Right lobe of liver (tissue), 6 donors: ENCODE data around the gene POU4F3. TPM values are rescaled to one million over a fixed set of nuclear protein-coding genes. Genes with fewer than 3 reads are reported as not detected.
"Not testable (repeated sequence)": the region's sequence is repeated elsewhere in the genome, so short reads cannot be mapped to it uniquely, and the experiment has no call there.

Source experiments
- ATAC-seq, 4 donors: fragments of 200-7000 bp; cut with Tn5 transposase; one replicate each; pipeline ENCODE4 v1.9.1; 2020; ENCODE audit warnings: mild to moderate bottlenecking in 4 of 4, moderate library complexity in 4 of 4
- DNase-seq, 3 donors: peaks; one replicate each; pipeline ENCODE4 v3.0.0-alpha.2; 2020
- H3K27ac ChIP-seq, 3 donors: fragments of 200-600 bp; one replicate each; pipeline ENCODE4 v1.8.0; 2022
- H3K27me3 ChIP-seq, 2 donors: fragments of 200-600 bp; one replicate each; pipeline ENCODE4 v1.8.0; 2022
- H3K36me3 ChIP-seq, 4 donors: fragments of 200-600 bp; sonication (generic) in 1 of 4; one replicate each; pipeline versions ENCODE4 v1.5.1 to v1.8.0; 2017 to 2022; ENCODE audit warnings: control low read depth in 1 of 4
- H3K4me1 ChIP-seq, 4 donors: fragments of 200-600 bp; sonication (generic) in 1 of 4; one replicate each; pipeline versions ENCODE4 v1.5.1 to v1.8.0; 2017 to 2022; ENCODE audit warnings: control low read depth in 1 of 4
- H3K4me3 ChIP-seq, 3 donors: fragments of 200-600 bp; one replicate each; pipeline ENCODE4 v1.8.0; 2022
- H3K9me3 ChIP-seq, 4 donors: fragments of 200-600 bp; sonication (generic) in 1 of 4; one replicate each; pipeline versions ENCODE4 v1.5.1 to v1.8.0; 2017 to 2022; ENCODE audit warnings: control low read depth in 1 of 4
- POLR2A ChIP-seq: fragments of 450-650 bp; IDR thresholded peaks from one replicate; pipeline ENCODE4 v1.6.1; 2017; ENCODE audit warnings: antibody characterized with exemption, mild to moderate bottlenecking
- WGBS: methylation state at CpG from one replicate; pipeline ENCODE4 v1.1.6; 2018; ENCODE audit warnings: low coverage, low lambda C conversion rate; ENCODE audit not compliant: insufficient coverage; ENCODE audit errors: missing lambda C conversion rate; 5-methylcytosine and 5-hydroxymethylcytosine counted together
- intact Hi-C, 2 donors: fragments of 100-400 bp; cut with DNase I; formaldehyde crosslinking; loops; one replicate each; pipeline versions ENCODE4 v1.11.2 to v1.14.1; 2022
- long read RNA-seq: library from polyadenylated mRNA; unstranded; transcript quantifications from one replicate; pipeline ENCODE4 v2.0.0, GENCODE V29; 2019
- total RNA-seq, 6 experiments: library from RNA; depleted of rRNA in 2 of 6; stranded (reverse); fragments of >200 nt in 2 of 6; fragmentation: NEBNext Ultra II Directional in 3 of 6; extraction: Animal tissue kit (Norgen Biotek cat#: 25700) in 3 of 6; gene quantifications; one replicate each; pipeline versions ENCODE4 v1.1.0 to v1.2.4, GENCODE V29; 2016 to 2023
- TF ChIP-seq, protein P1 (sequence below), 4 donors: fragments of 200-600 bp in 3 of 4; fragments of 450-650 bp in 1 of 4; IDR thresholded peaks; one replicate each; pipeline versions ENCODE4 v1.5.1 to v1.8.0; 2016 to 2022; ENCODE audit warnings: antibody characterized with exemption in 4 of 4, mild to moderate bottlenecking in 2 of 4
- donor health status: DM: no; HTN: yes; CAD: no.
- donor health status: DM: no; HTN: no; CAD: no.
- donor health status: DM: no; HTN: no; CAD: no.
- donor health status: DM: no; HTN: yes; CAD: no.
- donor health status: DM: no; HTN: yes; CAD: no.

Gene POU4F3, protein sequence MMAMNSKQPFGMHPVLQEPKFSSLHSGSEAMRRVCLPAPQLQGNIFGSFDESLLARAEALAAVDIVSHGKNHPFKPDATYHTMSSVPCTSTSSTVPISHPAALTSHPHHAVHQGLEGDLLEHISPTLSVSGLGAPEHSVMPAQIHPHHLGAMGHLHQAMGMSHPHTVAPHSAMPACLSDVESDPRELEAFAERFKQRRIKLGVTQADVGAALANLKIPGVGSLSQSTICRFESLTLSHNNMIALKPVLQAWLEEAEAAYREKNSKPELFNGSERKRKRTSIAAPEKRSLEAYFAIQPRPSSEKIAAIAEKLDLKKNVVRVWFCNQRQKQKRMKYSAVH
- total RNA-seq = under 1 TPM in 1 of 6 experiments, not detected in 5; 0.31 TPM
- long read RNA-seq = 0 reads

DNA sequence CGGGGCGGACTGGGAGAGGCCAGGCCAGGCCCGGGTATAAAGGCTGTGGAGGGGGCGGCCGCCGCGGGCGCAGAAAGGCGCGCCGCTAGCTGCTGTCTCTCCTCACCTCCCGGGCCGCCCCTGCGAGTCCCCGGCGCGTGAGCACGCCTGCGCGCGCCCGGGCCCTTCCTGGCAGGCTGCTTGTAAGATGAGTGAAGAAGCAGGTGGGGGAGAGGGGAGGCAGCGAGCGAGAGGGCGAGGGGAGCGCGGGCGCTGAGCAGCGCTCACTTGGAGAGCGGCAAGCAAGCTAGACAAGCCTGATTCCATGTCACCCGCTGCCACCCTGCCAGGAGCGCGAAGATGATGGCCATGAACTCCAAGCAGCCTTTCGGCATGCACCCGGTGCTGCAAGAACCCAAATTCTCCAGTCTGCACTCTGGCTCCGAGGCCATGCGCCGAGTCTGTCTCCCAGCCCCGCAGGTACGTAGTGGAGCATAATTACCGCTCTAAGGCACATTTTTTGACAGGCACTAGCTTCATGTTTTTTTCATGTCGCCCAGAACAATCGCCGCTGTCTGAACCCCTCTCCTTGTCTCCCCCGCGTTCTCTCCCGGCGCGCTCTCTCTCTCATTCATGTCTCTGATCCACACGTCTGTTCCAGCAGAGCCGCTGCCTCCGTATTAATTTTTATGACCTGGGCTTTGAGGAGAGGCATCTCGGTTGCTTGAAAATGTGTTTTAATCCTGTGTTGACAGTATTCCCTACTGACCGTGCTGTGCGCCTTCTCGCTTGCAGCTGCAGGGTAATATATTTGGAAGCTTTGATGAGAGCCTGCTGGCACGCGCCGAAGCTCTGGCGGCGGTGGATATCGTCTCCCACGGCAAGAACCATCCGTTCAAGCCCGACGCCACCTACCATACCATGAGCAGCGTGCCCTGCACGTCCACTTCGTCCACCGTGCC lies at the start of gene POU4F3:
POU4F3 (plus strand) TSS at position 66 of the 941 bp plus-strand sequence; CDS start at position 340, 274 bp downstream.
- no peak for TF ChIP-seq POLR2A
- H3K9me3 ChIP-seq = no peaks in the 10 kb centered on the region
- no peaks in the 10 kb centered on the region for H3K36me3 ChIP-seq
- H3K4me3 ChIP-seq = no peak within 1 kb of the TSS
- 5% methylated on average over 43 of the region's 70 CpGs for WGBS
- H3K27me3 ChIP-seq = peaks cover 8 to 18% of the 10 kb centered on the region in 2 donors
- DNase-seq (no peak), ATAC-seq (no peak)
- peaks cover 0 to 7% (median 0%) of the 10 kb centered on the region in 4 donors for H3K4me1 ChIP-seq
- intact Hi-C loops = no loop called here
- no peak within 1 kb of the TSS for H3K27ac ChIP-seq

DNA sequence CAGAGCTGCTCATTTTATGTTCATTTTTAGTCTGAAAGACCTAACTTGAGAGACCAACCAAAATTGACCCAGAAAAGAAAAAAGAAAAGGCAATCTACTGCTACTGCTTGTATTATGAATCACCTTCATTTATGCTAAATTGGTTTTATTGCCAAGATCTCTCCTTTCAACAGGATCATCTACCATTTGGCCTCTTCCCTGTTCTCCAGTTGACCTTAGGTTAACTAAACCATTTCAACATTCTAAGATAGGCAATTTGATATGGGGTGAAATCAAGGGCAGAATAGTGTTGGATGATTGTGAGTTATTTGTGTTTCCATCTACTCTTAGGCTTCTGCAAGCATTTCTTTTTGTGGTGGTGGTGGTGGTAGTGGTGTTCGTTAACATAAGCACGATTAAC lies 48.3 kb upstream of the POU4F3 start:
- Histone ChIP-seq H3K4me1 (peaks cover 0 to 8% (median 0%) of the 10 kb centered on the region in 4 donors), H3K9me3 (no peaks in the 10 kb centered on the region), H3K27ac (no peak overlapping the region), H3K4me3 (no peak overlapping the region), H3K27me3 (no peaks in the 10 kb centered on the region), H3K36me3 (peaks cover 0 to 22% (median 3%) of the 10 kb centered on the region in 4 donors)
- TF ChIP-seq POLR2A = no peak
- TF ChIP-seq, protein P1, sequence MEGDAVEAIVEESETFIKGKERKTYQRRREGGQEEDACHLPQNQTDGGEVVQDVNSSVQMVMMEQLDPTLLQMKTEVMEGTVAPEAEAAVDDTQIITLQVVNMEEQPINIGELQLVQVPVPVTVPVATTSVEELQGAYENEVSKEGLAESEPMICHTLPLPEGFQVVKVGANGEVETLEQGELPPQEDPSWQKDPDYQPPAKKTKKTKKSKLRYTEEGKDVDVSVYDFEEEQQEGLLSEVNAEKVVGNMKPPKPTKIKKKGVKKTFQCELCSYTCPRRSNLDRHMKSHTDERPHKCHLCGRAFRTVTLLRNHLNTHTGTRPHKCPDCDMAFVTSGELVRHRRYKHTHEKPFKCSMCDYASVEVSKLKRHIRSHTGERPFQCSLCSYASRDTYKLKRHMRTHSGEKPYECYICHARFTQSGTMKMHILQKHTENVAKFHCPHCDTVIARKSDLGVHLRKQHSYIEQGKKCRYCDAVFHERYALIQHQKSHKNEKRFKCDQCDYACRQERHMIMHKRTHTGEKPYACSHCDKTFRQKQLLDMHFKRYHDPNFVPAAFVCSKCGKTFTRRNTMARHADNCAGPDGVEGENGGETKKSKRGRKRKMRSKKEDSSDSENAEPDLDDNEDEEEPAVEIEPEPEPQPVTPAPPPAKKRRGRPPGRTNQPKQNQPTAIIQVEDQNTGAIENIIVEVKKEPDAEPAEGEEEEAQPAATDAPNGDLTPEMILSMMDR (IDR thresholded peaks at IDR 0.05) = no peak
- ATAC-seq (peak; percentile 74 to 94 (median 83)), DNase-seq (no peak)
- WGBS = 63% methylated on average over 2 of the region's 2 CpGs
- intact Hi-C loops = no loop called here

DNA sequence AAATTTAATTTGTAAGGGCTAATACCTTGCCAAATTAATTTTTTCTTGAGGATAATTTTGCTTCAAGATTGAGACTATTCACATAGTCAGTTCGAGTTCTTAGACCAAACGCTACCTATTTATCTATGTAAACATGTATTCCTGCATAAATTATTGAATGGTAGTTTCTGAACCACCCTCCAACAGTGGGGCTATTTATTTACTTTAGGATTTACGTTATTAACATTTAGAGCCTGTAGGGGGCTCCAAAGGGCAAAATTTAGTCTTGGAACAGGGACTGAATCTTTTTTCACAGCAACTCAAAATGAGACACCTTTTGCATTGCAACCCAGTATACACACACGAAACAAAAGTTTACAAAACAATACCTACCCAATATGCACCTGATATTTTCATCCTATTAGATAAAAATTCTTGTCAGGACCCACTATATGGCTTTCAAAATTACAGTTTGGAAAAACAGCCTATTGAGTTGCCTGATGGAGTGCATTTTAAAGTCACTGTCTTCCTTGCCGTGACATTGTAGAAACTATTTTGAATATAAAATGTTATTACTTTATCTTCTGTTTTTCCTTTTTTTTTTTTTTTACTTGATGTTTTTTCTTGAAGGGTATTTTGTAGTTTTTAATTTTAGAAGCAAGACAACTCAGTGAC lies 47.1 kb upstream of the POU4F3 start:
- peaks cover 0 to 16% (median 2%) of the 10 kb centered on the region in 4 donors for H3K36me3 ChIP-seq
- ATAC-seq (peak; percentile 39 to 61 (median 58)), DNase-seq (no peak)
- peaks cover 0 to 8% (median 0%) of the 10 kb centered on the region in 4 donors for H3K4me1 ChIP-seq
- no peaks in the 10 kb centered on the region for H3K27me3 ChIP-seq
- no peak for TF ChIP-seq POLR2A
- TF ChIP-seq, protein P1 (IDR thresholded peaks at IDR 0.05) = peak; percentile 35 to 61 (median 48)
- intact Hi-C loops = no loop called here
- 30% methylated on average over 5 of the region's 5 CpGs for WGBS
- H3K9me3 ChIP-seq = no peaks in the 10 kb centered on the region
- no peak overlapping the region for H3K4me3 ChIP-seq
- no peak overlapping the region for H3K27ac ChIP-seq

DNA sequence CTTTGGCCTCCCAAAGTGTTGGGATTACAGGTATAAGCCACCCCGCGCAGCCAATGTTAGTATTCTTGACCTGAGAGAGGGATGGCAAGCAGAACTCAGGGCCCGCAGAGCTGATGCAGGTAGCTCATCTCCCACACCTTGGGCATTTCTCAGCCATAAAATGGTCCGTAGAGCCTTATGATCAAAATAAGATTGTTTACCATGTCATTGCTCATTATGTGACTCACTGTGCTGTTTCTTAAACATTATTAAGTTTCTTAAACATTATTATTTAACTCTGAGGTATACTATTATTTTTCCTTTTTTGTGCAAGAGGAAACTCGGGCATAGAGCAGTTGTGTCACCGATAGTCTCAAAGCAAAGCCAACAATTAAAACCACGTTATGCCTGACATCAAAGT lies 42.4 kb upstream of the POU4F3 start:
- DNase-seq (no peak), ATAC-seq (no peak)
- 71% methylated on average over 4 of the region's 7 CpGs for WGBS
- no peaks in the 10 kb centered on the region for H3K27me3 ChIP-seq
- no peak overlapping the region for H3K27ac ChIP-seq
- H3K36me3 ChIP-seq = no peaks in the 10 kb centered on the region
- H3K4me3 ChIP-seq = no peak overlapping the region
- no peak for TF ChIP-seq POLR2A
- TF ChIP-seq, protein P1 (IDR thresholded peaks at IDR 0.05) = no peak
- intact Hi-C loops = no loop called here
- no peaks in the 10 kb centered on the region for H3K4me1 ChIP-seq
- no peaks in the 10 kb centered on the region for H3K9me3 ChIP-seq

DNA sequence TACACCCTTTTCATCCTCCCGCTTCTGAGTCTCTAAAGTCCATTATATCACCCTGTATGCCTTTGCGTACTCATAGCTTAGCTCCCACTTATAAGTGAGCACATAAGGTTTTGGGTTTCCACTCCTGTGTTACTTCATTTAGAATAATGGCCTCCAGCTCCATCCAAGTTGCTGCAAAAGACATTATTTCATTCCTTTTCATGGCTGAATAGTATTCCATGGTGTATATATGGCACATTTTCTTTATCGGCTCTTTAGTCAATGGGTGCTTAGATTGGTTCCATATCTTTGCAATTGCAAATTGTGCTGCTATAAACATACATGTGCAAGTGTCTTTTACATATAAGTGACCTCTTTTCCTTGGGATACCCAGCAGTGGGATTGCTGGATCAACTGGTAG lies 39.7 kb upstream of the POU4F3 start:
- ATAC-seq, H3K4me1 ChIP-seq, H3K27me3 ChIP-seq, DNase-seq, H3K9me3 ChIP-seq, intact Hi-C loops, H3K4me3 ChIP-seq, H3K36me3 ChIP-seq, H3K27ac ChIP-seq: not testable (repeated sequence)
- 93% methylated on average over 3 of the region's 3 CpGs for WGBS
